Measurements from ENCODE around the gene TMEM263. TPM values are rescaled to one million over a fixed set of nuclear protein-coding genes. Genes with fewer than 3 reads are reported as not detected.

The TMEM263 gene
- total and polyA plus RNA-seq, 9 donors: 17.2 to 55.7 (median 42.1) TPM

DNA sequence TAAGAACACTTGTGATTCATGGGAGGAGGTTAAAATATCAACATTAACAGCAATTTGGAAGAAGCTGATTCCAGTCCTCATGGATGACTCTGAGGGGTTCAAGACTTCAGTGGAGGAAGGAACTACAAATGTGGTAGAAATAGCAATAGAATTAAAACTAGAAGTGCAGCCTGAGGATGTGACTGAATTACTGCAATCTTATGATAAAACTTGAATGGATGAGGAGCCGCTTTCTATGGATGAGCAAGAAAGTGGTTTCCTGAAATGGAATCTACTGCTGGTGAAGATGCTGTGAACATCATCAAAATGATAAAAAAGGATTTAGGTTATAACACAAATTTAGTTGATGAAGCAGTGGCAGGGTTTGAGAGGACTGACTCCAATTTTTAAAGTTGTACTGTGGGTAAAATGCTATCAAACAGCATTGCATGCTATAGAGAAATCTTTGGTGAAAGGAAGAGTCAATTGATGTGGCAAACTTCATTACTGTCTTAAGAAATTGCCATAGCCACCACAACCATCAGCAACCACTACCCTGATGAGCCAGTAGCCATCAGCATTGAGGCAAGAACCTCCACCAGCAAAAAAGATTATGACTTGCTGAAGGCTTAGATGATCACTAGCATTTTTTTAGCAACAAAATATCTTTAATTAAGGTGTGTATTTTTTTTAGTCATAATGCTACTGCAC is 57.2 kb downstream of the TMEM263 start:
- H3K27ac ChIP-seq: no peak overlapping the region
- DNase-seq: no peak
- H3K4me3 ChIP-seq: no peak overlapping the region
- H3K27me3 ChIP-seq: no peaks in the 10 kb centered on the region
- no peaks in the 10 kb centered on the region for H3K4me1 ChIP-seq (ENCODE audit: insufficient read depth)
- H3K36me3 ChIP-seq: no peaks in the 10 kb centered on the region
- intact Hi-C loops (cut with DNase I): no loop called here
- no peak for TF ChIP-seq POLR2A (IDR thresholded peaks at IDR 0.05)
- TF ChIP-seq CTCF (IDR thresholded peaks at IDR 0.05): no peak
- TF ChIP-seq EP300 (IDR thresholded peaks at IDR 0.05): no peak
- H3K9me3 ChIP-seq: no peaks in the 10 kb centered on the region
- WGBS, 3 donors: 98 to 100% (median 98%) methylated on average over 1 of the region's 1 CpG

DNA sequence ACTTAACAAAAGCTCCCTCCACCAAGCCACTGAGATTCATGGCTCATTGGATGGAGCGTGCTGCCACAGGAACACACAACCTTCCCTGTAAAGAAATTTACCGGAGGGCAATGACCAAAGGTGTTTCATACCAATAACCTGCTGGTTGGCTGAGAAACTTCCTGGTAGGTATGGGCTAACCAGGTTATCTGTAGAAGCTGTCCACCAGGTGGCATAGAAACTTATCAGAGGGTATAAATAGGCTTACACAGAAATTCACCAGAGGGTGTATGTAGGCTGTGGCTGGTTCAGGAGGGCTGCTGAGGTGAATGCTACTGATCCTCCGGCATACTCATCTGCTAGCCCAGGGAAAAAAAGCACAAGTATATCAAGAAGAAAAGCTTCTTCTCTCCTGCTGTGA is 58.3 kb downstream of the TMEM263 start:
- WGBS, 3 donors: 66 to 83% (median 82%) methylated on average over 3 of the region's 3 CpGs

DNA sequence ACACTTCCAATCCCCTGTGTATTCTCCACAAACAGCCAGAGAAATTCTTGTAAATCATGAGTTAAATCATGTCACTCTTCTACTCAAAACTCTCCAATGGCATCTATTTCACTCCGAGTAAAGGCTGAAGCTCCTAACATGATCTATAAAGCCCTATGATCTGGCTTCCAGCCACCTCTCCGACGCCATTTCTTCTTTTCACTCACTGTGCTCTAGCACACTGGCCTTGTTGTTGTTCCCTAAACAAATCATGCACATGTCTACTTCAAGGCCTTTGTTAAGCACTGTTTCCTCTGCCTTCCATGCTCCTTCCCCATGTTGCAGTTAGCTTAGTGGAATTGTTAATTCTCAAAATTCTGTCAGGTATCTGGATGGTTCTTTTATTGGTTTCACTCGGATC is 61.3 kb downstream of the TMEM263 start:
- Histone ChIP-seq H3K27me3 (no peaks in the 10 kb centered on the region), H3K9me3 (no peaks in the 10 kb centered on the region), H3K4me3 (no peak overlapping the region), H3K27ac (no peak overlapping the region), H3K36me3 (no peaks in the 10 kb centered on the region), H3K4me1 (ENCODE audit: insufficient read depth) (no peaks in the 10 kb centered on the region)
- intact Hi-C loops (cut with DNase I): no loop called here
- DNase-seq: no peak
- TF ChIP-seq CTCF (IDR thresholded peaks at IDR 0.05) (no peak), EP300 (IDR thresholded peaks at IDR 0.05) (no peak), POLR2A (IDR thresholded peaks at IDR 0.05) (no peak)
- 69 to 78% (median 77%) methylated on average over 4 of the region's 4 CpGs for WGBS, 3 donors

More for the DNA sequence above, 58.3 kb downstream of the TMEM263 start:
- no peak for DNase-seq
- H3K36me3 ChIP-seq: no peaks in the 10 kb centered on the region
- H3K27ac ChIP-seq: no peak overlapping the region
- TF ChIP-seq POLR2A (IDR thresholded peaks at IDR 0.05) (no peak), EP300 (IDR thresholded peaks at IDR 0.05) (no peak), CTCF (IDR thresholded peaks at IDR 0.05) (no peak)
- intact Hi-C loops (cut with DNase I): no loop called here
- no peaks in the 10 kb centered on the region for H3K4me1 ChIP-seq (ENCODE audit: insufficient read depth)
- no peaks in the 10 kb centered on the region for H3K27me3 ChIP-seq
- H3K4me3 ChIP-seq: no peak overlapping the region
- no peaks in the 10 kb centered on the region for H3K9me3 ChIP-seq

- Histone ChIP-seq H3K27me3 (no peaks in the 10 kb centered on the region), H3K4me1 (ENCODE audit: insufficient read depth) (no peaks in the 10 kb centered on the region), H3K27ac (no peak overlapping the region), H3K36me3 (no peaks in the 10 kb centered on the region), H3K4me3 (no peak overlapping the region), H3K9me3 (no peaks in the 10 kb centered on the region)
- intact Hi-C loops (cut with DNase I): no loop called here
- WGBS, 3 donors: 81 to 87% (median 87%) methylated on average over 2 of the region's 2 CpGs
- TF ChIP-seq CTCF (IDR thresholded peaks at IDR 0.05) (no peak), POLR2A (IDR thresholded peaks at IDR 0.05) (no peak), EP300 (IDR thresholded peaks at IDR 0.05) (no peak)
- no peak for DNase-seq
Observed at GRCh38 chr12:107019546-107019945, 63.8 kb downstream of the TMEM263 start.

Other genes starting within 250 kb of the TMEM263 start
- gene RIC8B, start 181.2 kb upstream of the TMEM263 start, total RNA-seq: 10 to 100 TPM in 6 of 7 donors, 1 to 10 TPM in 1; 8.3 to 26.7 (median 16.8) TPM
- 10 to 100 TPM in 1 of 2 donors, 1 to 10 TPM in 1; 6.9 to 16.0 TPM for gene RIC8B, start 181.2 kb upstream of the TMEM263 start, polyA plus RNA-seq
- 10 to 100 TPM; 11.7 to 21.9 (median 15.3) TPM for gene MTERF2, start 31.2 kb downstream of the TMEM263 start, total RNA-seq
- 10 to 100 TPM; 14.0 to 16.5 TPM for gene MTERF2, start 31.2 kb downstream of the TMEM263 start, polyA plus RNA-seq
- 10 to 100 TPM; 11.9 to 49.1 (median 15.0) TPM for gene CRY1, start 137.6 kb downstream of the TMEM263 start, total RNA-seq
- 10 to 100 TPM in 1 of 2 donors, 1 to 10 TPM in 1; 8.3 to 11.5 TPM for gene CRY1, start 137.6 kb downstream of the TMEM263 start, polyA plus RNA-seq

All from ovary (tissue), 9 donors.